Mesenchymal stem cell (in vitro differentiated cells and primary cell): ENCODE data around the gene EME1.

Experiments used
- DNase-seq: peaks from one replicate; pipeline ENCODE4 v3.0.0-alpha.2; 2013
- H2AFZ ChIP-seq: one replicate; pipeline ENCODE4 v1.6.1; 2013; ENCODE audit warnings: low read depth, mild to moderate bottlenecking, control low read depth, inconsistent platforms, low read length, moderate library complexity
- H2AK5ac ChIP-seq: 2 replicates; pipeline ENCODE4 v1.6.1; 2013; ENCODE audit warnings: low read length, moderate library complexity, mild to moderate bottlenecking, inconsistent platforms; ENCODE audit not compliant: severe bottlenecking
- H2BK120ac ChIP-seq: one replicate; pipeline ENCODE4 v1.6.1; 2013; ENCODE audit warnings: low read depth, mild to moderate bottlenecking, inconsistent platforms, low read length, moderate library complexity
- H2BK12ac ChIP-seq, 2 experiments: one replicate each; pipeline ENCODE4 v1.6.1; 2013; ENCODE audit warnings: inconsistent platforms in 2 of 2, low read length in 2 of 2, mild to moderate bottlenecking in 2 of 2, moderate library complexity in 2 of 2, control low read depth in 1 of 2
- H2BK15ac ChIP-seq: one replicate; pipeline ENCODE4 v1.6.1; 2013; ENCODE audit warnings: mild to moderate bottlenecking, low read depth, inconsistent platforms; ENCODE audit not compliant: poor library complexity, severe bottlenecking
- H2BK5ac ChIP-seq: 2 replicates; pipeline ENCODE4 v1.6.1; 2013; ENCODE audit warnings: low read depth, mild to moderate bottlenecking, low read length, control low read depth, inconsistent platforms; ENCODE audit not compliant: poor library complexity, severe bottlenecking
- H3K14ac ChIP-seq, 2 experiments: one replicate each; pipeline ENCODE4 v1.6.1; 2013; ENCODE audit warnings: inconsistent platforms in 2 of 2, low read length in 2 of 2, control low read depth in 1 of 2, mild to moderate bottlenecking in 1 of 2, moderate library complexity in 1 of 2
- H3K18ac ChIP-seq, 2 experiments: one replicate each; pipeline ENCODE4 v1.6.1; 2013; ENCODE audit warnings: inconsistent platforms in 2 of 2, low read length in 2 of 2, control low read depth in 1 of 2, low read depth in 1 of 2, mild to moderate bottlenecking in 1 of 2
- H3K23ac ChIP-seq, 2 experiments: one replicate each; pipeline ENCODE4 v1.6.1; 2013; ENCODE audit warnings: inconsistent platforms in 2 of 2, low read length in 2 of 2, mild to moderate bottlenecking in 2 of 2, moderate library complexity in 2 of 2, control low read depth in 1 of 2
- H3K27ac ChIP-seq: 2 replicates; pipeline ENCODE4 v1.5.1; 2013; ENCODE audit warnings: mild to moderate bottlenecking, moderate library complexity, low read length, control low read depth, inconsistent platforms; ENCODE audit not compliant: poor library complexity, severe bottlenecking
- H3K27me3 ChIP-seq, 2 experiments: 2 replicates each; pipeline versions ENCODE4 v1.6.1 to v1.7.0; 2013; ENCODE audit warnings: low read length in 2 of 2, mild to moderate bottlenecking in 2 of 2, moderate library complexity in 2 of 2, control low read depth in 1 of 2, inconsistent platforms in 1 of 2; ENCODE audit not compliant: control insufficient read depth in 1 of 2, insufficient read depth in 1 of 2
- H3K36me3 ChIP-seq, 2 experiments: 2 replicates each; pipeline versions ENCODE4 v1.6.1 to v1.7.0; 2013; ENCODE audit warnings: low read length in 2 of 2, control low read depth in 1 of 2, inconsistent platforms in 1 of 2, low read depth in 1 of 2, mild to moderate bottlenecking in 1 of 2; ENCODE audit not compliant: insufficient read depth in 2 of 2, control insufficient read depth in 1 of 2
- H3K4ac ChIP-seq, 2 experiments: one replicate each; pipeline ENCODE4 v1.6.1; 2013; ENCODE audit warnings: inconsistent platforms in 2 of 2, low read length in 2 of 2, mild to moderate bottlenecking in 2 of 2, moderate library complexity in 2 of 2, control low read depth in 1 of 2, low read depth in 1 of 2
- H3K4me1 ChIP-seq: 2 replicates; pipeline ENCODE4 v1.6.1; 2013; ENCODE audit warnings: low read depth, low read length, control low read depth; ENCODE audit not compliant: control insufficient read depth, insufficient read depth
- H3K4me2 ChIP-seq: 2 replicates; pipeline ENCODE4 v1.6.1; 2013; ENCODE audit warnings: low read length, mild to moderate bottlenecking, inconsistent platforms; ENCODE audit not compliant: poor library complexity, severe bottlenecking
- H3K4me3 ChIP-seq, 2 experiments: 2 replicates each; pipeline versions ENCODE4 v1.5.1 to v1.7.0; 2013; ENCODE audit warnings: low read length in 2 of 2, mild to moderate bottlenecking in 2 of 2, control low read depth in 1 of 2, low read depth in 1 of 2; ENCODE audit not compliant: insufficient read depth in 1 of 2
- H3K79me1 ChIP-seq: replicated peaks from 2 replicates; pipeline ENCODE4 v1.6.1; 2013; ENCODE audit warnings: mild to moderate bottlenecking, control low read depth, low read length, inconsistent platforms; ENCODE audit not compliant: poor library complexity, severe bottlenecking
- H3K9ac ChIP-seq: 2 replicates; pipeline ENCODE4 v1.7.0; 2013; ENCODE audit warnings: mild to moderate bottlenecking, low read length, moderate library complexity
- H3K9me3 ChIP-seq: 2 replicates; pipeline ENCODE4 v1.7.0; 2013; ENCODE audit warnings: mild to moderate bottlenecking, low read length; ENCODE audit not compliant: control insufficient read depth
- H4K8ac ChIP-seq: one replicate; pipeline ENCODE4 v1.6.1; 2013; ENCODE audit warnings: inconsistent platforms, mild to moderate bottlenecking, low read length, moderate library complexity
- H4K91ac ChIP-seq: one replicate; pipeline ENCODE4 v1.6.1; 2013; ENCODE audit warnings: mild to moderate bottlenecking, low read length, inconsistent platforms
- WGBS: methylation state at CpG from one replicate; pipeline ENCODE4 v1.1.7; 2013; ENCODE audit warnings: mixed read lengths; 5-methylcytosine and 5-hydroxymethylcytosine counted together

The EME1 gene

DNA sequence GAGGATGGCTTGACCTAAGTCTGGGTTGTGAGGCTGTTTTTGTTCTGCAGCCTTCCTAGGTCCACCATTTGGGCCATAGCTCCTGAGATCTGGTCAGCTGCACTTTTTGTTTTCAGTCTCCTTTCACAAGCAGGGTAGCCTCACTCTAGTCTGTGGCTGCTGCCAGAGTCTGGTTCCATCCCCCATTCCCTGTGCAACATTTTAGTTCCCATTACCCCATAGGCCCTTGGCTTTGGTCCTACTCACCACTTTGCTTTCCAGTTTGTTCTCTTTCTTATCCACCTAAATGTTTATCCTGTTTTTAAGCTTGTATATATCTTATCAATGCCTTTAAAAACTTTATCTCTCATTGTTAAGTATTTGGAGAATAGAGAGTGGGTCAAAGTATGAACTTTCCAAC, 33.6 kb upstream of the EME1 start:
- H3K27me3 ChIP-seq, result no peaks in the 10 kb centered on the region
- H3K4ac ChIP-seq, result no peak overlapping the region
- H3K79me1 ChIP-seq, result no peaks in the 10 kb centered on the region
- no peak for DNase-seq
- H4K8ac ChIP-seq, result no peak overlapping the region
- no peak overlapping the region for H2AK5ac ChIP-seq
- H3K18ac ChIP-seq, result no peak overlapping the region
- no peak overlapping the region for H3K4me2 ChIP-seq
- H2BK15ac ChIP-seq, result no peak overlapping the region
- H3K9me3 ChIP-seq, result peaks cover 9% of the 10 kb centered on the region
- no peaks in the 10 kb centered on the region for H3K36me3 ChIP-seq
- no peak overlapping the region for H4K91ac ChIP-seq
- H3K4me3 ChIP-seq, result no peak overlapping the region
- H3K9ac ChIP-seq, result no peak overlapping the region
- no peak overlapping the region for H2BK12ac ChIP-seq
- H2AFZ ChIP-seq, result no peak overlapping the region
- H3K14ac ChIP-seq, result no peak overlapping the region
- H2BK5ac ChIP-seq, result no peak overlapping the region
- no peaks in the 10 kb centered on the region for H3K4me1 ChIP-seq
- H3K27ac ChIP-seq, result no peak overlapping the region
- H3K23ac ChIP-seq, result no peak overlapping the region
- no peak overlapping the region for H2BK120ac ChIP-seq

DNA sequence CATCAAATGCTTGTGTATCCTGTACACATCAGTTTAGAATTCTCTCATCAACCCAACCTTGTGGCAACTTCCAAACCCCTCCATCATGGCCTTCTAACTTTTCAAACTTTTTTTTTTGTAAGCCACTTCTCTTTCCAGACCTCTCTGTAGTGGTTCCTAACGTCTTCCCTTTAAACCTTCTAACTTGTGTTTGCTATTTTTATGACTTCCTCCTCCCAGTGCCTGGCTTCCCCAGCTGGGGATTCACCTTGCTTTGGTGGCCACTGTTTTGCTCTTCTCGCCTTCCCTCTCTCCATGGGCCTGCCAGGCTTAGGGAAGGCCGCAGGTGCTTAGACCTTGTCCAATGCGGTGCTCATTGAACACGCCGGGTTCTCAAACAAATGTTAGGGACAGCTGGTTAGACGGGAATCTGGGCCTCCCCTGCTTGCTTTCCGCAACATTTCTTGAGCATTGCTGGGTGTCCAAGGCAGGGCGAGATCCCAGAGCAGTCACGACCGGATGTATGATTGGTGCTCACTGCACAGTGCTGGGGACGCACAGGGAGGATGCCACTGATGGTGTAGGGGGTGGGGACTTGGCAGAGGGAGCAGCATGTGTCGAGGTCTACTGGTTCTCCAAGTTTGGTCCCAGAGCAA, 28.2 kb upstream of the EME1 start:
- Histone ChIP-seq H3K79me1 (peaks cover 20% of the 10 kb centered on the region), H4K91ac (no peak overlapping the region), H3K23ac (peak overlapping the region in 1 of 2 experiments; percentile 70), H3K14ac (no peak overlapping the region), H3K4ac (no peak overlapping the region), H3K9me3 (no peaks in the 10 kb centered on the region), H3K27ac (no peak overlapping the region), H2AFZ (no peak overlapping the region), H2BK120ac (no peak overlapping the region), H3K27me3 (no peaks in the 10 kb centered on the region), H2AK5ac (no peak overlapping the region), H3K4me1 (peaks cover 29% of the 10 kb centered on the region), H3K4me3 (no peak overlapping the region), H2BK12ac (peak overlapping the region in 1 of 2 experiments; percentile 59), H3K36me3 (peaks cover 0 to 3% of the 10 kb centered on the region in 2 experiments), H4K8ac (no peak overlapping the region), H2BK5ac (no peak overlapping the region), H3K9ac (no peak overlapping the region), H3K18ac (no peak overlapping the region), H2BK15ac (no peak overlapping the region), H3K4me2 (no peak overlapping the region)
- WGBS, result 79% methylated on average over 13 of the region's 13 CpGs
- DNase-seq, result no peak

DNA sequence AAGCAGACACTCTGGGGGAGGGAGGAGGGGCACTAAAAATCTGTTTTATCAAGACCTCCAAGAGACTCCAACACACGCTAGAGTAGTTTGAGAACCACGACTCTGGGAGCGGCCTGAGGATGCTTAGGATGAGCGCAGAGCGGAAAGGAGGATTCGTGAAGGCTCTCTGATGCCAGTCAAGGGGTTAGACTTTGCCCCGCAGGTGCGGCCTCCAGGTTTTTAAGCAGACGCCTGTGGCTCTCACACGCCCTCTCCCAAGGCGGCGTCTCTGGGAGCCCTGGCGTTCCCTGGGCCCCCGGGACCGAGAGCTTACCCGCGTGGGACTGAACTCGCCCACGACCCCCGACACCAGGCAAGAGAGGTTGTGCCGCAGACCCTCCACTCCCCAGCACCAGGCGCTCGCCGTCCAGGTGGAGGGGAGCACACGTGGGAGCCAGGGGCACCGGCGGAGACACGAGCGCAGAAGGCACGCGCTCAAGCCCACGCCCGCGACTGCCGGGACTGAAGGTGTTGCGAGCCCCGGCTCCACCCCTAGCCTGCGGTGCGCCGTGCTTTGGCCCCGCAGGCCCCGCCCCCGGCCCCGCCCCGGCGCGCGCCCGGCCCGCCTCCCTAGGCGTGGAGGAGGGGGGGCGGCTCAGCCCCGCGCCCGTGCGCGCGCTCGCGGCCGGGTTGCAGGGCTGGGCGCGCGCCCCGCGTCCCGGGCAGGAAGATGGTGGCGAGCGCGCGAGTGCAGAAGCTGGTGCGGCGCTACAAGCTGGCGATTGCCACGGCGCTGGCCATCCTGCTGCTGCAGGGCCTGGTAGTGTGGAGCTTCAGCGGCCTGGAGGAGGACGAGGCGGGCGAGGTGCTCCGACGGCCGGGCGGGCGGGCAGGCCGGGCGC, 27.4 kb upstream of the EME1 start, which contains the start of gene XYLT2:
TSS of gene XYLT2 (plus strand) at position 695 of the 881 bp plus-strand sequence. CDS start at position 710, 15 bp downstream.
- Histone ChIP-seq H3K36me3 (peaks cover 0 to 3% of the 10 kb centered on the region in 2 experiments), H4K91ac (peak within 1 kb of the TSS; percentile 94), H3K4me1 (peaks cover 30% of the 10 kb centered on the region), H3K9ac (peak within 1 kb of the TSS; percentile 92), H2BK5ac (peak within 1 kb of the TSS; percentile 51), H3K4me3 (peak within 1 kb of the TSS; percentile 99), H3K79me1 (peaks cover 21% of the 10 kb centered on the region), H3K9me3 (no peaks in the 10 kb centered on the region), H3K4me2 (peak within 1 kb of the TSS; percentile 82), H3K14ac (peak within 1 kb of the TSS in 1 of 2 experiments; percentile 99), H4K8ac (peak within 1 kb of the TSS; percentile 97), H3K18ac (peak within 1 kb of the TSS; percentile 96 to 100), H2AK5ac (no peak within 1 kb of the TSS), H2AFZ (peak within 1 kb of the TSS; percentile 98), H3K4ac (peak within 1 kb of the TSS; percentile 93 to 94), H2BK12ac (peak within 1 kb of the TSS in 1 of 2 experiments; percentile 67), H2BK120ac (peak within 1 kb of the TSS; percentile 84), H3K27me3 (no peaks in the 10 kb centered on the region), H3K27ac (peak within 1 kb of the TSS; percentile 20), H2BK15ac (peak within 1 kb of the TSS; percentile 34), H3K23ac (peak within 1 kb of the TSS in 1 of 2 experiments; percentile 99)
- DNase-seq, result peak; percentile 83
- WGBS, result 6% methylated on average over 82 of the region's 87 CpGs
